ENCODE measurements around the gene AK2. TPM values are rescaled to one million over a fixed set of nuclear protein-coding genes. Genes with fewer than 3 reads are reported as not detected.
"Not testable (repeated sequence)": the region's sequence is repeated elsewhere in the genome, so short reads cannot be mapped to it uniquely, and the experiment has no call there.

AK2 gene
- total RNA-seq, 1 donor: 78.6 TPM

GRCh38 chr1:33055210-33056008 lies 18.7 kb upstream of the AK2 start:
- peak in 2 of 3 donors; percentile 73 to 78 for DNase-seq (ENCODE audit: low read depth in 2 of 3, low spot score in 2 of 3)

DNA sequence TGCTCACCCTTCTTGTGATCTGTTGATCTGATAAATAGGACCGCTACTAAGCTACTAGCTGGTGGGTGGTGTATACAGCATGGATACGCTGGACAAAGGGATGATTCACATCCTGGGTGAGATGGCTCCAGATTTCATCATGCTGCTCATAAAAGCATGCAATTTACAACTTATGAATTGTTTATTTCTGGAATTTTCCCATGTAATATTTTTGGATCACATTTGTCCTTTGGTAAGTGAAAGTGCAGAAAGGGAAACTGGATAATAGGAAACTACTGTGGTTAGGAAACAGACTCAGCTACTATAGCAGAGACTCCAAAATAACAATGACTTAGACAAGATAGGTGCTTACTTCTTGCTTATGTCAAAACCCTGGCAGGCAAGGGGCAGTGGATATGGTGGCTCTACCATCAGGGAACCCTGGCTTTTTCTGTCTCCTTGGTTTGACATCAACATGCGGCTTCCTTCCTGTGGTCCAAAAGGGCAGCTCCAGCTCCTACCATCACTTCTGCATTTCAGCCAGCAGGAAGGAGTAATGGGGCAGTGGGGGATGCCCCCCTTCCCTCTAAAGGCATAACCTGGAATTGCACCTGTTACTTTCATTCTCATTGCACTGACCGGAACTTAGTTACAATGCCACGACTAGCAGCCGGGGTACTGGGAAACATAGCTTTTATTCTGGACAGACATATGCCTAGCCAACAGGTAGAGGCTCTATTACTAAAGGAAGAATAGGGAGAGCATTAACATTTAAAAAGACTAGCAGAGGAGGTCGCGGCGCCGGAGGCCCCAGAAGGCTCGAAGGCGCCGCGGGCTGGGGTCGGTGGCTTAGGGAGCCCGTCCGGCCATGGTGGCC lies 13.8 kb upstream of the AK2 start:
- peak in 1 of 3 donors; percentile 29 for DNase-seq (ENCODE audit: low read depth in 2 of 3, low spot score in 2 of 3)

- no peak for DNase-seq (ENCODE audit: low read depth in 2 of 3, low spot score in 2 of 3)
These were observed 12.7 kb upstream of the AK2 start for GRCh38 chr1:33049371-33049770.

DNA sequence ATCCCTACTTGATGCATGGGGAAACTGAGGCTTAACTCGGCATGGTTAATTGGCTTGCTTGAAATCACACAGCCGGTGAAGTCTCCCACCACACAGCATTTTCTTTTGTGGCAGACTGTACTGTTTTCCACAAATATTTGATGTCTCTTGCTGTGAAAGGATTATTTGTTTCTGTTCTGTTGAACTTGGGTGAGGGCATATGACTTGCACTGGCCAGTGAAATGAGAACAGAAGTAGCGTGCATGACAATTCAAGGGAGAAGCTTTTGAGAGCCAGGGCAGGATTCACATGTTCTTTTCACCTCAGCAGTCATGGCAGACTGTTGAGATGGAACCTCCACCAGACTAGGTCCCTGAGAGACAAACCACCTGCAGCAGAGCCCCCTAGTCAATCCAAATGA lies 11.7 kb upstream of the AK2 start:
- DNase-seq (ENCODE audit: low read depth in 2 of 3, low spot score in 2 of 3): no peak

DNA sequence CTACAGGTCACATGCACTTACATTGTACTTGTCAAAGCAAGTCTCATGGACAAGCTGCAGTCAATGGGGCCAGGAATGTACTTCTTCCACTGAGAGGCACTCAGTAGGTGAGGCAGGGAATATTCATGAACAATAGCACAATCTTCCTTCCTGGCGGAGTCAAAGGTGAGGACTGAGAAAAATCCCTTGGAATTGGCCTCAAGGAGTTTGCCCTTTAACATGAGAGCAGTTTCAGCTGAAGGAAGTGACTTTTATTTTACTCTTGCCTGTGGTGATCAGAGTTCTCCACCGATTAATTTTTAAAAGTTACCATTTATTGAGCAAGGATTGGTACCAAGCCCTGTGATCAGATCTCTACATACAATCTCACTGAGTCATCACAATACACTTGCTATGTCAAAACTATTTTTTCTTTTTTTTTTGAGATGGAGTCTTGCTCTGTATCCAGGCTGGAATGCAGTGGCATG lies 11.2 kb upstream of the AK2 start:
- no peak for DNase-seq (ENCODE audit: low read depth in 2 of 3, low spot score in 2 of 3)

GRCh38 chr1:33047290-33047689 lies 10.6 kb upstream of the AK2 start:
- no peak for DNase-seq (ENCODE audit: low read depth in 2 of 3, low spot score in 2 of 3)

DNA sequence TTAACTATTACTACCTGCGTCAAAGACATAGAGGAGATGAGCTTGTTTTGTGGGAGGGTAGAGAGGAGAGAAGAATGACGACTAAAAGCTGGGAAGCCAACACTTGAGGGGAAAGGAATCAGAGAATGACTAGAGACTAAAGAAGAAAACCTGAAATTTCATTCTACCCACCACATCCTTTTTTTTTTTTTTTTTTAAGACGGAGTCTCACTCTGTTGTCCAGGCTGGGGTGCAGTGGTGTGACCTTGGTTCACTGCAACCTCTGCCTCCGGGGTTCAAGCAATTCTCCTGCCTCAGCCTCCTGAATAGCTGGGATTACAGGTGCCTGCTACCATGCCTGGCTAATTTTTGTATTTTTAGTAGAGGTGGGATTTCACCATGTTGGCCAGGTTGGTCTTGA lies 9.6 kb upstream of the AK2 start:
- DNase-seq (ENCODE audit: low read depth in 2 of 3, low spot score in 2 of 3): not testable (repeated sequence)

- DNase-seq (ENCODE audit: low read depth in 2 of 3, low spot score in 2 of 3): no peak
These were observed 9.1 kb upstream of the AK2 start for GRCh38 chr1:33045814-33046213.

GRCh38 chr1:33045246-33045645 lies 8.6 kb upstream of the AK2 start:
- no peak for DNase-seq (ENCODE audit: low read depth in 2 of 3, low spot score in 2 of 3)

DNA sequence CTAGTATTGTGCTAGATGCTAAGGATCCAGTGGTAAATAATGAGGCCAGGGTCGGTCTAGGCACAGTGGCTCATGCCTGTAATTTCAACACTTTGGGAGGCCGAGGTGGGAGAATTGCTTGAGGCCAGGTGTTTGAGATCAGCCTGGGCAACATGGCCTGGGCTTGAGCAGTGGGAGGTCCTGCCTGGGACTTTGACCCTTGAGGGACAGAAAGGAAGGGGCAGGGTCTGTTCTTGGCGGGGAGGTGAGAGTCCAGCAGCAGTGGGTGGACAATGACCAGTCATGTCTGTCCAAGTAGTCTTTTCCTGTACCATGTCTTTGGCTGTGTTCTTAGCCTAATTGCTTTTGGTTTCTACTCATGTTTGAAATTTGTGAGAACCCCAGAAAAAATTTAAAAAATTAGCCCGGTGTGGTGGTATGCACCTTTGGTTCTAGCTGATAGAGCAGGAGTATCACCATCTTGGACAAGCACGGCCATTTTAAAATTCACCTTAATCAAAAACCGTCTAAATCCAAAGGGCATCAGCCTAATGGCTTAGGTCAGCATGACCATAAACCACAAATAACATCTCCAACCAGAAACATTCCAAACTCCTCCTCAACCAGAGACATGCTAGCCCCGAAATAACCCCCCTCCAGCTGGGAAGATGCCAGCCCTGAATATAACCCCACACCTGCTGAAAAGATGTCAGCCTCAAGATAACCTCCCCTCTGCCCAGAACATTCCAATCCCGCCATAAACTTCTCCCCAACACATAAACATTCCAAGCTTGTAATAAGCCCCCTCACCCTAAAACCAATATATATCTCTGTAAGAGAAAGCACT lies 6.8 kb upstream of the AK2 start:
- DNase-seq (ENCODE audit: low read depth in 2 of 3, low spot score in 2 of 3): no peak

- no peak for DNase-seq (ENCODE audit: low read depth in 2 of 3, low spot score in 2 of 3)
These were observed 6.1 kb upstream of the AK2 start for GRCh38 chr1:33042831-33043230.

GRCh38 chr1:33041026-33041425 lies 4.3 kb upstream of the AK2 start:
- no peak for DNase-seq (ENCODE audit: low read depth in 2 of 3, low spot score in 2 of 3)

- peak in 1 of 3 donors; percentile 47 for DNase-seq (ENCODE audit: low read depth in 2 of 3, low spot score in 2 of 3)
These were observed 3.2 kb upstream of the AK2 start for GRCh38 chr1:33039840-33040239.

DNA sequence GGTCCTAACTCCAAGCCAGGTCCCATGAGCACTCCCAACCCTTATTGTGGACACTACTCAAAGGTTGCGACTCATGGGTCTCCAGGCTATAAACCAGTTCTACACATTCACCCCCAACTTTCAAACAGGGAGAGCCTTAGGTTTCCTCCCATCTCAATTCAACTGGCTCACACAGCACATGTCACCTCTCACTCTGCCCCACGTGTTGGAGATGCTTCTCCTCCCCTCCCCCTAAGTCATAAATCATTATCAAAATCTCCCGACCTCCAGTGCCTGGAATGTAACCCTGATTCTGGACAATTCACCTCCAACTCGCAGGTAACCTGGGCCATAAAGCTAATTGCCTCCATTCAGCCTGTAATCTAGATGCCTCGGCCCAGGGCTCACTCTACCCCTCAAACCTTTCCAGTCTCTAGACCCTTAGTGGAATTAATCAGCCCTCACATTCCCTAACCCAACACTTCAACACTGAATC lies 595 bp downstream of the AK2 start:
- no peak for DNase-seq (ENCODE audit: low read depth in 2 of 3, low spot score in 2 of 3)

GRCh38 chr1:33032126-33032869 lies 4.4 kb downstream of the AK2 start:
- DNase-seq (ENCODE audit: low read depth in 2 of 3, low spot score in 2 of 3): peak in 1 of 3 donors; percentile 32

- no peak for DNase-seq (ENCODE audit: low read depth in 2 of 3, low spot score in 2 of 3)
These were observed 5.2 kb downstream of the AK2 start for GRCh38 chr1:33031506-33031905.

DNA sequence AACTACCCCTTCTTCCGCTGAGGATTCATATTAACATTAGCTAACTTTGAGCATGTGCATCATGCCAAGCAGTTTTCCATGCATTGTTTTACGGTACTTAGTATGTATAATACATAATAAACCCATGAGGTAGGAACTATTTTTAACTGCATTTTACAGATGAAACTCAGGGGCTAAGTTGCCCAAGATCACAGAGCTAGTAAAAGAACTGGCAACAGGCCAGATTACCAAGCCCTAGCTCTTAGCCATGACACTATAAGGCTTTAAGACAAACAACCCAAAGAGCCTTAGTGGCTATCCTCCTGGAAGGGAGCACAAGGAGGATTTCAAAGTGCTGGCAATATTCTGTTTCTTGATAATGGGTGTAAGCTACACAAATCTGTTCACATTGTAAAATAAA lies 6.1 kb downstream of the AK2 start:
- no peak for DNase-seq (ENCODE audit: low read depth in 2 of 3, low spot score in 2 of 3)

GRCh38 chr1:33029921-33030320 lies 6.8 kb downstream of the AK2 start:
- DNase-seq (ENCODE audit: low read depth in 2 of 3, low spot score in 2 of 3): no peak

GRCh38 chr1:33029209-33029608 lies 7.5 kb downstream of the AK2 start:
- no peak for DNase-seq (ENCODE audit: low read depth in 2 of 3, low spot score in 2 of 3)

GRCh38 chr1:33025761-33026160 lies 10.9 kb downstream of the AK2 start:
- no peak for DNase-seq (ENCODE audit: low read depth in 2 of 3, low spot score in 2 of 3)
